Brain microvascular endothelial cell (primary cell): Measurements from ENCODE around the gene CLRN2.

Experiments
- DNase-seq: peaks from one replicate; pipeline ENCODE4 v3.0.0-alpha.2; 2020
- H3K27ac ChIP-seq: fragments of 250-450 bp; sonication (Bioruptor Pico); 2 replicates; pipeline ENCODE4 v1.5.1; 2020; ENCODE audit warnings: mild to moderate bottlenecking, moderate library complexity
- H3K27me3 ChIP-seq: fragments of 250-450 bp; sonication (Bioruptor Pico); replicated peaks from 2 replicates; pipeline ENCODE4 v1.5.1; 2020; ENCODE audit warnings: mild to moderate bottlenecking
- H3K36me3 ChIP-seq: fragments of 250-450 bp; sonication (Bioruptor Pico); replicated peaks from 2 replicates; pipeline ENCODE4 v1.5.1; 2020; ENCODE audit warnings: mild to moderate bottlenecking
- H3K4me3 ChIP-seq: 2 replicates; pipeline ENCODE4 v1.5.1; 2011; ENCODE audit warnings: low read depth, mild to moderate bottlenecking, control low read depth, low read length, moderate library complexity
- CTCF ChIP-seq: IDR thresholded peaks from 2 replicates; pipeline ENCODE4 v1.5.1; 2011; ENCODE audit warnings: low read depth, mild to moderate bottlenecking, moderate library complexity, low read length, control low read depth, inconsistent platforms; ENCODE audit errors: missing control alignments
- in situ Hi-C: cut with HindIII; loops from 2 replicates; pipeline ENCODE4 v1.10.0; 2017; ENCODE audit warnings: low sequenced_read_pairs, low pct_ligation_motif_present

Gene CLRN2

GRCh38 chr4:17489721-17490120 is 25.2 kb upstream of the CLRN2 start:
- Histone ChIP-seq H3K36me3 (peaks cover 38% of the 10 kb centered on the region), H3K27me3 (no peaks in the 10 kb centered on the region), H3K4me3 (no peak overlapping the region), H3K27ac (no peak overlapping the region)
- TF ChIP-seq CTCF, result no peak
- DNase-seq, result no peak
- in situ Hi-C loops, result no loop called here

DNA sequence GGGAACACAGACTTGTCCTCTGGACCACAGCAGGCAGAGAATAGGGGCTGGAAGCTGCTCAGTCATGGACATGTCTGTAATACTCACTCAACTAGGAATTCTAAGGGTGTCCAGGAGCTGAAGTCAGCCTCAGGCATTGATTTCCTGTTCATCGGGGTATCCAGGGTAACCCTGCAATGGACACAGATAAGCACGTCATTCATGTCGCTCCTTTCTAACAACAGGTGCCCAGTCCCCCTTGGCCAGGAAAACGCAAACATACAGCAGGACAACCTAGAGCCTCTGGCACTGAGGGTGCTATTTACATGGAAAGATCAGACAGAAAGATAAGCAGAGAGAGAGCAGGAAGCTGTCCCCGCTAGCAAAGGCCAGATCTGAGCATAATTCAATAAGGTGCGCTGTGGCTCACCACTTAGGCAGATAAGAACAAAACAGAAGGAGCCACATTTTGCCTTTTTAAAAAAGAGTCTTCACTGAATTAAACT is 24.3 kb upstream of the CLRN2 start:
- in situ Hi-C loops, result no loop called here
- Histone ChIP-seq H3K36me3 (peaks cover 45% of the 10 kb centered on the region), H3K4me3 (no peak overlapping the region), H3K27me3 (no peaks in the 10 kb centered on the region), H3K27ac (no peak overlapping the region)
- DNase-seq, result no peak
- TF ChIP-seq CTCF, result no peak

GRCh38 chr4:17491196-17491595 is 23.8 kb upstream of the CLRN2 start:
- DNase-seq, result no peak
- no peak for TF ChIP-seq CTCF
- Histone ChIP-seq H3K4me3 (no peak overlapping the region), H3K27me3 (no peaks in the 10 kb centered on the region), H3K36me3 (peaks cover 43% of the 10 kb centered on the region), H3K27ac (no peak overlapping the region)
- in situ Hi-C loops, result no loop called here

DNA sequence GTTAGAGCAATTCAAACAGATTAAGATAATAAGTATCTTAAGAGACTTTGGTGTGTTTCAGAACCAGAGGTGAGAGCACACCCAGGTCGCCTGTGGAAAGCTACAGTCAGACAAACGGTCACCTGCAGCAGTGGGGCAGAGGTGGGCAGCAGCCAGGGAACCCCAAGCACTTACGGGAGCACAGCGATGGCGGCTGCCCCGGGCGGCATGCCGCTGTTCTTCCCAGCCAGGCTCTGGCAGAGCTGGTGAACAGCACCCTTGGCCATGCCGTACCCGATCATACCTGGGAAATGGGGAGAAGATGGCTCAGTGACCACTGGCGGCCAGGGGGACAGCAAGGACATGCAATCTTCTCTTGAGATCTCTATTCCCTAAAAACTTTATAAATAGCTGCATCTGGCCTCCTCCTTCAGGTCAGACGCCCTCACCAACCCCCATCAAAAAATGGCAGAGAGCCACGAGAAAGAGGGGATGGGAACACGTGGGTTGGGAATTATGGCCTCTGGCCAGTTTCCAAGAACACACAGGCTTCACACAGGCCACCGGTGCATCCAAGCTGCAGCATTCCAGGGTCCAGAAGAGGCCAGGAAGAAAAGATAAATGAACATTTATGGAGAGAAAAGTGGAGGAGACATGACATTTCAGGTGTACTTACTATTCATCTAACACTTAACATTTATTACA is 22.8 kb upstream of the CLRN2 start:
- Histone ChIP-seq H3K4me3 (no peak overlapping the region), H3K27me3 (no peaks in the 10 kb centered on the region), H3K27ac (no peak overlapping the region), H3K36me3 (peaks cover 40% of the 10 kb centered on the region)
- DNase-seq, result no peak
- no peak for TF ChIP-seq CTCF
- in situ Hi-C loops, result no loop called here

- DNase-seq, result no peak
- in situ Hi-C loops, result no loop called here
- Histone ChIP-seq H3K4me3 (no peak overlapping the region), H3K36me3 (peaks cover 36% of the 10 kb centered on the region), H3K27ac (no peak overlapping the region), H3K27me3 (no peaks in the 10 kb centered on the region)
- no peak for TF ChIP-seq CTCF
Measured at GRCh38 chr4:17492876-17493275, 22.1 kb upstream of the CLRN2 start.

- H3K27me3 ChIP-seq, result no peaks in the 10 kb centered on the region
- peak overlapping the region; percentile 37 for H3K27ac ChIP-seq
- TF ChIP-seq CTCF, result no peak
- in situ Hi-C loops, result no loop called here
- peaks cover 35% of the 10 kb centered on the region for H3K36me3 ChIP-seq
- DNase-seq, result no peak
- no peak overlapping the region for H3K4me3 ChIP-seq
Measured at GRCh38 chr4:17493619-17494018, 21.3 kb upstream of the CLRN2 start.
